HG03432 (cell line): Measurements from ENCODE around the gene PTPRE.

Experiments
- ATAC-seq: cut with Tn5 transposase; IDR thresholded peaks from one replicate; pipeline ENCODE4 v1.9.1; 2021; ENCODE audit warnings: mild to moderate bottlenecking, moderate library complexity; ENCODE audit not compliant: unreplicated experiment

Gene PTPRE

GRCh38 chr10:128111696-128112095 lies 204.8 kb downstream of the PTPRE start:
- ATAC-seq: no peak

DNA sequence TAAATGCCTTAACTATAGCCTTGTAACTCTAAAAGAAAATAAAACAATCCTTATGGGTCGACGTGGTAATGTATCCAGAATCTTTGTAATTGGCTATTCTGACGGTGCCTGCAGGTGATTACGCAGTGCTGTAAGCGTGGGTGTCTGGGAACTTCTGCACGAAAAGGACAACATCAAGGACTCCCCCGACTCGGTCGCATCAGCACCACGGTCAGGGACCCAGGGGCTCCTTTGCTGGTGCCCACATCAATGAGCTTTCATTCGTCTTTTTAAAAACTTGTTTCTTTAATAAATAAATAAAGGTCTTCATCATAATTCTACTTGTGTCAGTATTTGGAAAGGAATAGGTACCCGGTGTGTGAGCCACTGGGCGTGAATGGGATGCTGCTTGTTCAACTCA lies 206.1 kb downstream of the PTPRE start:
- ATAC-seq: no peak

DNA sequence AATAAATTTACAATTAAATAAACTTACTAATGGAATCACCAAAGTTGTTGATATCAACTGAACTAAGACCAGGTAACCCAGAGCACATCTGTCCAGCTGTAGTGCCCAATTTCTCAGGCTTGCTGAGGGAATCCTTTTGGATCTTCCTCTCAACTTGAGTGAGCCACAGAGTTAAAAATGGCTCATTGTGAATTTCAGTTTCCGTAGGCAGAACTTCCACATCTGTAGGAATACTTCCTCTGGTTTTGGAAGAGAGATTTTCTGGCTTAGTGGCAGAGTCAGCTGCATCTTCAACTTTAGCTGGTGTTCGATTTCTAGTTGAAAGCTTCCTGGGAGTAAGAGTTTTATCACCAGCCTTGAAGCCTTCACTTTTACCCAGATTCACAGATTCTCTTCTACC lies 208.0 kb downstream of the PTPRE start:
- ATAC-seq: no peak

DNA sequence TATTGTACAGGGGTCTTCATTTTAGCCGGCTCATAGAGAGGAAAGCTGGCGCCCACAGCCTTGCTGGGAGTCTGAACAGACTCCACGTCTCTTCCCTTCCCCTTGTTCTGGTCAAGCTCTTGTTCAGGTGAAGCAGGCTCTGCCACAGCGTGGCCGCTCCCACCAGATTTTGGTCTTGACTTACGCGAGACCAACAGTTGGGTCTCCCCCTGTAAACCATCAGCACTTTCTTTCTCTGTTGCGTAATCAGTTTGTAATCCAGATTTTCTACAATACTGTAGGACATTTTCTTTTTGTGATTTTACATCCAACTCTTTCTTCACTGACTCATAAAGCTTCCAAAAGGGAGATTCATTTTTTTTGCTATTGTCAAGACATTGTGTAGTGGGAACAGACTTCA lies 208.5 kb downstream of the PTPRE start:
- ATAC-seq: no peak

DNA sequence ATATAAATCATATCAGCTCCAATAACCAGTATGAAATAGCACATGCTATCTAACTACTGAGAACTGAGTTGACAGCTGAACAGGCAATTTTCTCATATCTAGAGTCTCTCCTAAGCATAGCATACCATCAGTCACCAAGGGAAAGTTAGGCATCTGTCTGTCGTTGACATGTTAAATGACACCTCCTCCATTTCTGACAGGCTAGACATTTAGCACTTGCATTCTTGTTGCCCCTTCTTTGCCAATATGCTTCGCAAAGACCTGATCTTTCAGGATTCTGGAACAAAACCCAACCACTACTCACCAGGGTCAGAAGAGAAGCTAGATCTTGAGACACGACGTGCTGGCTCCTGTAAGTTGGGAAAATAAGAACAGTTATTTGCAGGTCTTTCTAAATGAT lies 209.3 kb downstream of the PTPRE start:
- ATAC-seq: no peak

- no peak for ATAC-seq
Measured at GRCh38 chr10:128116851-128117615, 210.1 kb downstream of the PTPRE start.

- ATAC-seq: no peak
Measured at GRCh38 chr10:128121750-128122412, 215.0 kb downstream of the PTPRE start.

DNA sequence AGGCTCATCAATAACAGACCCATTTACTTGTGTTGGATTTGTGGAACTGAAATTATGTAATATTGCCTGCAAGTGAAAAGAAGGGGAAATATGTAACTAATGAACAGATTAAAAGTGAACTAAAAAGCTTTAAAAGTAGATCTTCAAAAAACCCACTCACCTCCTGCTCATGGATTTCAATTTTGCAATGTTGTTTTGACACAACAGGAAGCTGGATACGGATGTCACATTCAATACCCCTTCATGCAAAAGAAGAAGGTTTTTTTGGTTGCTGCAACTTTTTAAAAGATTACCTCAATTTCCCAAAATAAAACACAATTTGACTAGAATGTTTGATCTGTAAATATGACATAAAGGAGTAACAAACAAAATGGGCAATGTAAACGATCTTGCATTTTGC lies 216.0 kb downstream of the PTPRE start:
- no peak for ATAC-seq

- ATAC-seq: no peak
Measured at GRCh38 chr10:128123846-128124245, 216.9 kb downstream of the PTPRE start.

DNA sequence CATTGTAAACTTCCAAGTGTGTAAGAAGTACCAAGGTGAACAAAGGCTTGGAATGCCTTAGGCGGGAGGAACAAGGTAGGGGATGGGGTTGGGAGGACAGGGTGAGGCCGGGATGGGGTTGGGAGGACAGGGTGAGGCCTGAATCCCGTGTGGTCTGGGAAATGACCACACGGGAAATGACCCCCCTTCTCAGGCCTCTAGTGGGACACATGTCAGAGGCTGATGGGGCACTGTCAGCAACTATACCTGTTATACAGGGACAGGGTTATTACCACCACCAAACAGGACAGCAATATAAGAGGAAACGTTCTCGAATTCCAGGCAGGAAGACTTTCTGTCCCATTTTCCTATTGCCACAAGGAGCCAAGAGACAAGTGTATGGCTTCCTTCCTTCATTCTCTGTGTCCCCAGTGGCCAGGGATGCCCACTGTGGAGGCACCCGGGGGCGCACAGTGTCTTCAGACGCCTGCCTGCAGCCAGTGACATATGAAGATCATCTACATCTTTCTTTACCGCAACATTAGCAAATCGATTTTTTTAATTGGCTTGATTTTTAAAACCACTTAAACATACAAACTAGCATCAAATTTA lies 218.0 kb downstream of the PTPRE start:
- no peak for ATAC-seq

GRCh38 chr10:128125416-128125943 lies 218.6 kb downstream of the PTPRE start:
- no peak for ATAC-seq

DNA sequence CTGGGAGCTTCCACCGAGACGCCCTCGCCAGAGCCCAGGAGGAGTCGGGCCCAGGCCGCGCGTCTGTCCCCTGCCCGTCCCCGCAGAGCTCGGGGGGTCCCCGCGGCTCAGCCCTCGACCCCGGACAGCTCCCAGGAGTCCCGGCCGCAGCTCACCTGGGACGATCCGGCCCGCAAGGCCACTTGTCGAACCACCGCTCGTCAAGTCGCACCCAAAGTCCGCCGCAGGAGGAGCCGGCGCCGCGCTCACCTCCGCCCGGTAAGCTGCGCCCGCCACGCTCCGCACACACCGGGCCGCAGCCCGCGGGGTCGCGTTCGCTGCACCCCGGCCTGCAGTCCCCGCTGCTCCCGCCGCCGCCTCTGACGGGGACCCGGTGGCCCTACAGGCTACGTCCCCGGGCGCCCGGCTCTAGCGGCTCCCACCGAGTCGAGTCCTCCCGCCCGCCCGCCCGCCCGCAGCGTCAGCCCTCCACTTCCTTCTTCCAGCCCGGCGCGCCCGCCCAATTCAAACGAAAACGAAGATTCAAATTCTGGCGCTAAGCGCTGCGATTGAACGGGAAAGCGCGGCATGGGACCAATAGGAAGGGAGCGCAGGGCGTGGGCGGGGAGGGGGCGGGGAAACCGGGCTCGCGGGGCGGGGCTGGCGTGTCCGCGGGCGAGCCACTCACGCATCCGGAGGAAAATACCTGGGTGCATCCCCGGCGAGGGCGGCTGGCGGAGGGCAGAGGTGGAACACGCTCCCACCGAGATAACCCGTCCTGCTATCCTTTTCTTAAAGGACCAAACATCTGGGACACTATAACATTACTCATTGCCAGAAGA lies 219.3 kb downstream of the PTPRE start, which contains the start of gene MKI67:
Gene MKI67, minus strand, starts transcription at position 480 of the 821 bp plus-strand sequence. CDS start 756 bp downstream, outside the sequence.
- peak; percentile 92 for ATAC-seq

DNA sequence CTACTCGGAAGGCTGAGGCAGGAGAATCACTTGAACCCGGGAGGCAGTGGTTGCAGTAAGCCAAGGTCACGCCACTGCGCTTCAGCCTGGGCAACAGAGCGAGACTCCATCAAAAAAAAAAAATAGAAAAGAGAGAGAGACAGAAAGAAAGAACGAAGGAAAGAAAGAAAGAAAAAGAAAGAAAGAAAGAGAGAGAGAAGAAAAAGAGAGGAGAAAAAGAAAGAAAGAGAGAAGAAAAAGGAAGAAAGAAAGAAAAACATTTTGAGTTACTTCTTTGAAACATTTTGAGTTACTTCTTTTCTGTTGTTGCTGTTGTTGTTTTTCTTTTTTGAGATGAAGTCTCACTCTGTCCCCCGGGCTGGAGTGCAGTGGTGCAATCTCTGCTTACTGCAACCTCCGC lies 221.7 kb downstream of the PTPRE start:
- no peak for ATAC-seq

GRCh38 chr10:128130051-128130450 lies 223.1 kb downstream of the PTPRE start:
- no peak for ATAC-seq
